ENCODE results near the gene CDK5. TPM values are rescaled to one million over a fixed set of nuclear protein-coding genes. Genes with fewer than 3 reads are reported as not detected.

The CDK5 gene
- total and polyA plus RNA-seq, 2 of the 13 experiments (the other 11 are each of a cell fraction or from before 2014, with no cell fraction given): 16.4 to 21.3 TPM

DNA sequence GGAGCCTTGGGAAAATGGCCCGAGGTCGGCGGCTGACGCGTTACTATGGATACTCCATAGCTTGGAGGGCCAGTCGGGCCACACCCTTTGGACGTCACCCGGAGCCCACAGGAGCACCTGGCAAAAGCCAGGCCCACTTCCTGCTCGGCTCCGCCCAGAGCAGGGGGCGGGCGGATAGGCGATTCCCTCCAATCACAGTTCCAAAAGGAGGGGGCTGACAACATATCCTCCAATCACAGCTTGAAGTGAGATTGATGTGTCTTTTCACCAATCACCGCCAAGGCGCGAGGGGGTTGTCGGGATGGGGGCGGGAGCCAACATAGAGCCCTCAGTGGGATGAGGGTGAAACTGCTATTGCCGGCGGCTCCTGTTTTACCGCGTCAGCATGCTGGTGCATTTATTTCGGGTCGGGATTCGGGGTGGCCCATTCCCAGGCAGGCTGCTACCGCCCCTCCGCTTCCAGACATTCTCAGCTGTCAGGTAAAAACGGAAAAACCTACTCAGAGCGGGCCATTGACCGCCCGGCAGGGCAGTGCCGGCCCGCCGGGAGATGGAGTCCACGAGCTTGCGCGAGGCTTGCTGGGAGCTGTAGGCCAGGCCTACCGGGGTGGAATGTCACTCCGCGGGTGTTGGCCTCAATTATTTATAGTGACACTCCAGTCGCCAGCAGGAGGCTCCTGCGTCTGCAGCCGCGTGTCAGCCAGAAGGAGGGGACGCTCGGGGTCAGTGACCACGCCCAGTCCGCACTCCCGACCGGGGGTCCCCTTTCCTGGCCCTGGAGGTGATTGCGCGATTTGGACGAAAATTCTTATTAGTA, 29.4 kb downstream of the CDK5 start, which contains the start of gene ABCB8 (continued):
- TF ChIP-seq, protein P1, sequence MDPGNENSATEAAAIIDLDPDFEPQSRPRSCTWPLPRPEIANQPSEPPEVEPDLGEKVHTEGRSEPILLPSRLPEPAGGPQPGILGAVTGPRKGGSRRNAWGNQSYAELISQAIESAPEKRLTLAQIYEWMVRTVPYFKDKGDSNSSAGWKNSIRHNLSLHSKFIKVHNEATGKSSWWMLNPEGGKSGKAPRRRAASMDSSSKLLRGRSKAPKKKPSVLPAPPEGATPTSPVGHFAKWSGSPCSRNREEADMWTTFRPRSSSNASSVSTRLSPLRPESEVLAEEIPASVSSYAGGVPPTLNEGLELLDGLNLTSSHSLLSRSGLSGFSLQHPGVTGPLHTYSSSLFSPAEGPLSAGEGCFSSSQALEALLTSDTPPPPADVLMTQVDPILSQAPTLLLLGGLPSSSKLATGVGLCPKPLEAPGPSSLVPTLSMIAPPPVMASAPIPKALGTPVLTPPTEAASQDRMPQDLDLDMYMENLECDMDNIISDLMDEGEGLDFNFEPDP (CRISPR knock-in tag; conservative IDR thresholded peaks at IDR 0.05): no peak
- TF ChIP-seq ZNF615 (CRISPR knock-in tag; IDR thresholded peaks at IDR 0.05; ENCODE audit: borderline replicate concordance): no peak
- TF ChIP-seq, protein P2, sequence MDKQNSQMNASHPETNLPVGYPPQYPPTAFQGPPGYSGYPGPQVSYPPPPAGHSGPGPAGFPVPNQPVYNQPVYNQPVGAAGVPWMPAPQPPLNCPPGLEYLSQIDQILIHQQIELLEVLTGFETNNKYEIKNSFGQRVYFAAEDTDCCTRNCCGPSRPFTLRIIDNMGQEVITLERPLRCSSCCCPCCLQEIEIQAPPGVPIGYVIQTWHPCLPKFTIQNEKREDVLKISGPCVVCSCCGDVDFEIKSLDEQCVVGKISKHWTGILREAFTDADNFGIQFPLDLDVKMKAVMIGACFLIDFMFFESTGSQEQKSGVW (CRISPR knock-in tag; IDR thresholded peaks at IDR 0.05; ENCODE audit: borderline replicate concordance): no peak
- TF ChIP-seq, protein P3, sequence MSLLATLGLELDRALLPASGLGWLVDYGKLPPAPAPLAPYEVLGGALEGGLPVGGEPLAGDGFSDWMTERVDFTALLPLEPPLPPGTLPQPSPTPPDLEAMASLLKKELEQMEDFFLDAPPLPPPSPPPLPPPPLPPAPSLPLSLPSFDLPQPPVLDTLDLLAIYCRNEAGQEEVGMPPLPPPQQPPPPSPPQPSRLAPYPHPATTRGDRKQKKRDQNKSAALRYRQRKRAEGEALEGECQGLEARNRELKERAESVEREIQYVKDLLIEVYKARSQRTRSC (CRISPR knock-in tag; IDR thresholded peaks at IDR 0.05; ENCODE audit: low read depth): no peak
- peak; percentile 38; the same call in 1 of the 2 replicates for TF ChIP-seq PPARG (CRISPR knock-in tag; conservative IDR thresholded peaks at IDR 0.05)
- 0 out of 2 replicates have a peak, but pooled peaks have one; percentile 52 for TF ChIP-seq ZNF841 (CRISPR knock-in tag; IDR thresholded peaks at IDR 0.05; ENCODE audit: borderline replicate concordance)
- peak; percentile 19; the same call in 1 of the 2 replicates for TF ChIP-seq MAFF (IDR thresholded peaks at IDR 0.05; ENCODE audit: low read depth, low read length)
- TF ChIP-seq, protein P4, sequence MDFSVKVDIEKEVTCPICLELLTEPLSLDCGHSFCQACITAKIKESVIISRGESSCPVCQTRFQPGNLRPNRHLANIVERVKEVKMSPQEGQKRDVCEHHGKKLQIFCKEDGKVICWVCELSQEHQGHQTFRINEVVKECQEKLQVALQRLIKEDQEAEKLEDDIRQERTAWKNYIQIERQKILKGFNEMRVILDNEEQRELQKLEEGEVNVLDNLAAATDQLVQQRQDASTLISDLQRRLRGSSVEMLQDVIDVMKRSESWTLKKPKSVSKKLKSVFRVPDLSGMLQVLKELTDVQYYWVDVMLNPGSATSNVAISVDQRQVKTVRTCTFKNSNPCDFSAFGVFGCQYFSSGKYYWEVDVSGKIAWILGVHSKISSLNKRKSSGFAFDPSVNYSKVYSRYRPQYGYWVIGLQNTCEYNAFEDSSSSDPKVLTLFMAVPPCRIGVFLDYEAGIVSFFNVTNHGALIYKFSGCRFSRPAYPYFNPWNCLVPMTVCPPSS (IDR thresholded peaks at IDR 0.05): no peak
- no peak for TF ChIP-seq BRCA1 (CRISPR knock-in tag; IDR thresholded peaks at IDR 0.05)
- no peak for TF ChIP-seq HIVEP1 (CRISPR knock-in tag; IDR thresholded peaks at IDR 0.05)
- no peak for TF ChIP-seq ZNF660 (CRISPR knock-in tag; IDR thresholded peaks at IDR 0.05; ENCODE audit: borderline replicate concordance, low read depth)
- 0 out of 2 replicates have a peak, but pooled peaks have one; percentile 51 for TF ChIP-seq ZNF510 (CRISPR knock-in tag; IDR thresholded peaks at IDR 0.05; ENCODE audit: low read depth)
- no peak for TF ChIP-seq ZNF337 (CRISPR knock-in tag; IDR thresholded peaks at IDR 0.05; ENCODE audit: borderline replicate concordance, low read depth)
- no peak for TF ChIP-seq JUND (CRISPR knock-in tag; IDR thresholded peaks at IDR 0.05)
- TF ChIP-seq EP300 (IDR thresholded peaks at IDR 0.05; ENCODE audit: low read depth in 2 of 2, low read length in 2 of 2): no peak
- TF ChIP-seq EP300 (CRISPR knock-in tag; IDR thresholded peaks at IDR 0.05; ENCODE audit: borderline replicate concordance): no peak
- TF ChIP-seq, protein P5, sequence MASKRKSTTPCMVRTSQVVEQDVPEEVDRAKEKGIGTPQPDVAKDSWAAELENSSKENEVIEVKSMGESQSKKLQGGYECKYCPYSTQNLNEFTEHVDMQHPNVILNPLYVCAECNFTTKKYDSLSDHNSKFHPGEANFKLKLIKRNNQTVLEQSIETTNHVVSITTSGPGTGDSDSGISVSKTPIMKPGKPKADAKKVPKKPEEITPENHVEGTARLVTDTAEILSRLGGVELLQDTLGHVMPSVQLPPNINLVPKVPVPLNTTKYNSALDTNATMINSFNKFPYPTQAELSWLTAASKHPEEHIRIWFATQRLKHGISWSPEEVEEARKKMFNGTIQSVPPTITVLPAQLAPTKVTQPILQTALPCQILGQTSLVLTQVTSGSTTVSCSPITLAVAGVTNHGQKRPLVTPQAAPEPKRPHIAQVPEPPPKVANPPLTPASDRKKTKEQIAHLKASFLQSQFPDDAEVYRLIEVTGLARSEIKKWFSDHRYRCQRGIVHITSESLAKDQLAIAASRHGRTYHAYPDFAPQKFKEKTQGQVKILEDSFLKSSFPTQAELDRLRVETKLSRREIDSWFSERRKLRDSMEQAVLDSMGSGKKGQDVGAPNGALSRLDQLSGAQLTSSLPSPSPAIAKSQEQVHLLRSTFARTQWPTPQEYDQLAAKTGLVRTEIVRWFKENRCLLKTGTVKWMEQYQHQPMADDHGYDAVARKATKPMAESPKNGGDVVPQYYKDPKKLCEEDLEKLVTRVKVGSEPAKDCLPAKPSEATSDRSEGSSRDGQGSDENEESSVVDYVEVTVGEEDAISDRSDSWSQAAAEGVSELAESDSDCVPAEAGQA (IDR thresholded peaks at IDR 0.05; ENCODE audit: low read depth): no peak
- TF ChIP-seq, protein P5 (CRISPR knock-in tag; IDR thresholded peaks at IDR 0.05; ENCODE audit: borderline replicate concordance): no peak
- no peak for TF ChIP-seq NFATC3 (CRISPR knock-in tag; IDR thresholded peaks at IDR 0.05)

Data from HepG2 (cell line).